Measurements from ENCODE around the gene CLEC16A.

Gene CLEC16A

DNA sequence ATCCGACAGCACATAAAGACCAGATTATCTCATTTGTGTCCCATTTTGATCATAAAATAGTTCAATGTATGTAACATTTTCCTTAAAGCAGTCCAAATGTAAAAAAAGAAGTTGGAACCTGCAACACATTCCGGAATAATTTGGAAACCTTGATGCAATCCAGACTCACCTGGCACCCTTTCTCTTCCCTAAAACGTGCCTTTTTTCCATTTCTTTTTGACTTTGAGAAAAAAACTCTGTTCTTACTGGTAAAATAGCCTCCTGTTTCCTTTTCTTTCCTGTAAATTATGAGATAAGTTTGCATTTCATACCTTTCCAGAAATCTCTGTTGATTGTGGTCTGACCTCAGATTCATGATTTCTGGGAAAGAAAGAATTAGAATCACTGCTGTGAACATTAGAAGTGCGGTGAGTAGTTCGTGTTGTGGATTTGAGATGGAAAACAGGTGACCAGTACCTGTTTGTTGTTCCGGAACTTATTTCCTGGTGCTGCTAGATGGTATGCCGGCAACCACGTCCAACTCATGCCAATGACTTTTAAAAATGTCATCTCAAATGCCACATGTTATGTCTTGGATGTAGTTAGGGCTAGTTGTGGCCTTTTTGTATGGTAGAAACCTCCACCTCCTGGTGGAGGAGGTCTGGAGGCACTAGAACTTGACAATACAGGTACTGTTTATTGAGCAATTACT lies 203.5 kb downstream of the CLEC16A start:
- in situ Hi-C loops (cut with MboI; ENCODE audit: low pct_unique_long_range_greater_than_20kb, low sequenced_read_pairs) = no loop called here

DNA sequence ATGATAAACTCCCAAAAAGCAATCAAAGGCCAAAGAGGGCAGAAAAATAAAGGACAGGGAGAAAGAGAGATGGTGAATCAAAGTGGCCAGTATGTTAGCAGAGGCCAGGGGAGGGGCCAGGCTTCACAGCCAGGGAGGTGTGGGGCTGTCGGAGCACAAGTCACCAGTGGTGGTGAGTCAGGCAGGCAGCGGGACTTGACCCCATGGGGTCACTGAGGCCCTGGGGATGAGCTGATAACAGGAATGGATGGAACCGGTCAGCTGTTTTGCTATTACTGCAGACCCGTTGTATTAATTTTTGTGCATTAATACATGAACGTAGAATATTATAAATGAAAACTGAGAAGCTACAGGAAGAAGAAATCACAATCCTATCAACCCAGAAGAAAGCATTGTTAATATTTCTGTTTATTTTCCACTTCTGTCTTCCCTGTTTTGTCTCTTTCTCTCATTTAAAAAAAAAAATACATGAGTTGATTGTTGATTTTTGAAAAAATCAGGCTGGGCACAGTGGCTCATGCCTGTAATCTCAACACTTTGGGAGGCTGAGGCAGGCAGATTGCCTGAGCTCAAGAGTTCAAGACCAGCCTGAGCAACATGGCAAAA lies 204.8 kb downstream of the CLEC16A start:
- DNase-seq = no peak
- in situ Hi-C loops (cut with MboI; ENCODE audit: low pct_unique_long_range_greater_than_20kb, low sequenced_read_pairs) = no loop called here

More for the DNA sequence above, 203.5 kb downstream of the CLEC16A start:
- no peak for DNase-seq

- no peak for DNase-seq
- in situ Hi-C loops (cut with MboI; ENCODE audit: low pct_unique_long_range_greater_than_20kb, low sequenced_read_pairs) = no loop called here
Measured at GRCh38 chr16:11150190-11150589, 205.8 kb downstream of the CLEC16A start.

GRCh38 chr16:11151156-11151884 lies 207.0 kb downstream of the CLEC16A start:
- in situ Hi-C loops (cut with MboI; ENCODE audit: low pct_unique_long_range_greater_than_20kb, low sequenced_read_pairs) = no loop called here
- no peak for DNase-seq

DNA sequence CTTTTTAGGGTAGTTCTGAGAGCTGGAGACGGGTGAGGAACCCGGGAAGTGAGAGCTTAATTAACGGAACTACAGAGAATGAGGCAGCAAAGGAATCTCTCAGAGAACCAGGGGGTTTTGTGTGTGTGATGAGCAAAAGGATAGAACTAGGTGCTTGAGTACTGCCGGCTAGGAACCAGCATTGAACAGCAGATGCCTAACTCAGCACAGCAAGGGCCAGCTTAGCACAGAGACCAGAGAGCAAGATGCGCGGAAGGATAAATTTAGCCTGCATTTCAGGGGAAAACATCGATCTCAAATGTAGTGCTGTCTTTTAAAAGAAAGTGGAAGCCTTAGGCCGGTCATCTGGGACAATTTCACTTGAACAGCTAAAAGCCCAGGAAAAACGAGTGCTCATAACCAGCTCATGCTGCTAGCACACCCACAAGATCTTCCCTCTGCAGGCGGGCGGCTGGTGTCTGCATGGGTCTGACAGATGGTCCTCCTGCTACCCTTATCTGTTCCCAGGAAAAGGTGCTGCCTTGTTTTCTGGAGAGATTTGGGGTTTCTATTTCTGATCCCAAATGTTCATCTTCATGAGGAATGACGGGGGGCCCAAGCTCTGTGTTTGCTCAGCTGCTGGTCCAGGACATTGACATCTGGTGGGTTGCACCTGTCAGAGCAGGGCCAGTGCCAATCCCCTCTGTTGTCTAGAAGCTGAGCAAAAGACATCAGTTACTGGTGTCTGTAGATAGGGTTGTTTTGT lies 207.7 kb downstream of the CLEC16A start:
- in situ Hi-C loops (cut with MboI; ENCODE audit: low pct_unique_long_range_greater_than_20kb, low sequenced_read_pairs) = no loop called here
- no peak for DNase-seq

DNA sequence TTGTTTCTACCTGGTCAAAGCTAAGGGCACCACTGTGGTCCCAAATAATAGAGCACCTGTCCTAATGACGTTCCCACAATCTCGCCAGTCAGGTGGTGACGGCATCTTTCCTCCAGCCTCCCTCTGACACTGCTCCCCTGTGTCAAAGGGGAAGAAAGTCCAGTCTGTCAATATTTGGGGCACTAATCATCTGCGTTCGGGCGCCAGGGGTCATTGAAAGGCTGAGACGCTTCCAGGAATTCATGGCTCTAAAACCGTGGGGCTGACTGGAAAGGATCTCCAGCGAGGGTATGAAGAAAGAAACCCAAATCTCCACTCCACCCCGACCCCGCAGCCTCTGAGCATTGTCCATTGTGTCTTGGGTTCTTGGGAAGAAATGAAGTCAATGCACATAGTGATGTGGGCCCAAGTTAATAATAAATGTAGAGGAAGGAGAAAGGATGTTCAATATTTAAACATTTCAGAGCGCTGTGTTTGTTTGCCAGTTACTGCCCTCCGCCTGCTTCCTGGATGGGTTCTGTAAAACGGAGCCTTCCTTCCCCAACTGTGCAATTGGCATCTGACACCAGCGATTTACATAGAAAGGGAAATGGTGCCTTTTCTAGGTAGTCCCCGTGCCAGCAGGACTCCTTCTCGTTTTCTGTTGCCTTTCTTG lies 208.4 kb downstream of the CLEC16A start:
- in situ Hi-C loops (cut with MboI; ENCODE audit: low pct_unique_long_range_greater_than_20kb, low sequenced_read_pairs) = no loop called here
- peak; percentile 77 for DNase-seq

- DNase-seq = no peak
Measured at GRCh38 chr16:11155284-11155806, 211.0 kb downstream of the CLEC16A start.

GRCh38 chr16:11156401-11156800 lies 212.0 kb downstream of the CLEC16A start:
- DNase-seq = no peak
- in situ Hi-C loops (cut with MboI; ENCODE audit: low pct_unique_long_range_greater_than_20kb, low sequenced_read_pairs) = no loop called here

More at GRCh38 chr16:11155284-11155806, 211.0 kb downstream of the CLEC16A start:
- in situ Hi-C loops (cut with MboI; ENCODE audit: low pct_unique_long_range_greater_than_20kb, low sequenced_read_pairs) = no loop called here

- in situ Hi-C loops (cut with MboI; ENCODE audit: low pct_unique_long_range_greater_than_20kb, low sequenced_read_pairs) = no loop called here
- DNase-seq = no peak
Measured at GRCh38 chr16:11157143-11157542, 212.8 kb downstream of the CLEC16A start.

DNA sequence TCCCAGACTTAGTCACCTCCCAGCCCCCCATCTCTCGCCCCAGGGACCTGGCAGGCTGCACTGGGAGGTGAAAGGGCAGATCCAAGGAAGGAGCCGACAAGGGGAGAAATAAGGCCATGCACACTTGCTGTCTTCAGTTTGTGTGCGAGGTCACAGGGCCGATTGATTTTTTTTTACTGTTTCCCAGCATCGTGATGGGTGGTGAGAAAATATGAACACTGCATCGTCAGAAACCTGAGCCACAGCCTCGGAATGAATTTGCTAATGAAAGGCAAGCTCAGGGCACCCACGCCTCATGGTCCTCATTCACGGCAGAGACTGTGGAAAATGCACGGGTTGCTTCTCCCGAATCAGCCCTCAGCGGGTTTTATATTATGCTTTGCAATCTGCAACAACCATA lies 213.7 kb downstream of the CLEC16A start:
- in situ Hi-C loops (cut with MboI; ENCODE audit: low pct_unique_long_range_greater_than_20kb, low sequenced_read_pairs) = no loop called here
- DNase-seq = no peak

DNA sequence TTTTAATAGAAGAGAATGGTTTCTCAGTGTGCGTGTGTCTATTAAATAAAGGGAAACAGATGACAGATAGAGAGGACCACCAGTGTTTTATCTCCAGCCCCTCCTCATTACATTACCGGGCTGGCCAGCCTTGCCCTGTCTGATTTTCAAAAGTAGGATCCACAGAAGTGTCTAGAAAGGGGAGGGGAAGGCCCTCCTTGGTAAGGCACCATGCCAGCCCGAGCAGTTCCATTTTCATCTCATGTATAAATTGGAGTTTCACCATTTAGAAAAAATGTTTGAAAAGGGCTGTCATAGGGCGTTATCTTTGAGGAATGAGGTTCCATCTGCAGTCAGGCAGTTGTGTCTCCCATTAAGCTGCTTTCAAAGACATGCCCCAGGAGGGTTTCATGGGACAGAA lies 214.9 kb downstream of the CLEC16A start:
- DNase-seq = no peak
- in situ Hi-C loops (cut with MboI; ENCODE audit: low pct_unique_long_range_greater_than_20kb, low sequenced_read_pairs) = no loop called here

- in situ Hi-C loops (cut with MboI; ENCODE audit: low pct_unique_long_range_greater_than_20kb, low sequenced_read_pairs) = no loop called here
- peak; percentile 27 for DNase-seq
Measured at GRCh38 chr16:11160676-11161115, 216.3 kb downstream of the CLEC16A start.

DNA sequence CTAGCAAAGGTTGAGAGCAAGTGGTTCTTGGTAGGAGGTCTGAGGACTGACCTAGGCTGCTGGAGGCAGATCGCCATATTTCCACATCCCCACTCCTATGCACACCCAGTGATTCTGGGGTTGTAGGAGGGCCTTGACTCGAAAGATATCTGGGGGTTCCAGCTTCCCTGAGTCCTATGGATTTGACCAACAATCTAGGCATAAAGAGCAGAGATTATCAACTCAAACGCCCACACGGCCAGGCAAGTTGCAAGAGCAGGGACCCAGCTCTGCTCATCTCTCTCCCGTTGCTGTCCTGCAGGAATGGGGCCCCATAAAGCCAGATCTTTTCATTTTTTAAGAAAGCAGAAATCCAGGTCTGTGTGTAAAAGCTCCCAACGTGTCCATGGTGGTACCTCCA lies 217.1 kb downstream of the CLEC16A start:
- DNase-seq = no peak
- in situ Hi-C loops (cut with MboI; ENCODE audit: low pct_unique_long_range_greater_than_20kb, low sequenced_read_pairs) = no loop called here

DNA sequence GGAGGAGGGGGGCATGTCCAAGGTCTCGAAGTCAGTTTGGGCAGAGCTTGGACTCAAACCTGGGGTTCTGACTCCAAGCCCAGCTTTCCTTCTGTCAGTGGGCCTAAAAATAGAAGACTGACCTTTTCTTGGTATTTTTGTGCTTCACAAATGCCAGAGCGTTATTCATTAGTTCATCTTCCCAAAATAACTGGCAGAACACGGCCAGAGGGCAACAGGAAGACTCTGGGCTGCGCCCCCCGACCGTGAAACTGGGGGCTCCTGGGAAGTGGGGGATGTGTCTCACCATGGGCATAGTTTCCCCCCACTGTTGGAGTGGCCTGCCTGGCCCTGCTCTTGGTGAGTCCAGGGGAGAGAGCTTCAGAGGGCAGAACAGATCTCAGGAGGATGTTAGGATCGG lies 217.6 kb downstream of the CLEC16A start:
- DNase-seq = no peak
- in situ Hi-C loops (cut with MboI; ENCODE audit: low pct_unique_long_range_greater_than_20kb, low sequenced_read_pairs) = no loop called here

DNA sequence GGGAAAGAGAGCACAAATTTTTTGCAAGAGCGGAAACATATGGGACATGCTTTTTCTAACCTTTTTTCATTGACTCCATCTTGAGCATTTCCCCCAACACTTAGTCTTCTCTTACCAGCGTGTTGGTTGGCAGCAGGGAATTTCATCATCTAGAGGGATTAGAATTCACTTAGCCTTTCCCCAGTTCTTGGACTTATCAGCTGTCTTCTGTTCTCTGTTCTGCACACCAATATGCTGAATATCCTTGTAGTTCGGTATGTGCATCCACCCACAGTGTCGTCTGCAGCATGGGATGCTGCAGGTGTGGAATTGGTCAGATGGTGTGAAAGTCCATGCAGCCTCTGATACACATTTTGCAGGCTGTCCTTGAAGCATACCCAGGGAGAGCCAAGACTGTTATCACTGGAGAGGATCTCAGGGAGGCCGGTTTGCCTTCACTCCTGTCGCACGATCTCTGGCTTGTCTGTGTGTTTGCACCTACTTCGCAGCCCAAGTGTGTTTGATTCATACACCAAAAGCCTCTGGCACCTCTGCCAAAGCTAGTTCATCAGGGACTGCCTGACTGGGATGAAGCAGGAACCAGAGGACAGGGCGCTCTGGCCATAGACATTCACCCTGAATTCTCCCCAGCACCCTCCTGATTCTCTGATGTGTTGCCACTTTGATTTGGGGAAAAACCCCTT lies 218.4 kb downstream of the CLEC16A start:
- no peak for DNase-seq

GRCh38 chr16:11163761-11164261 lies 219.4 kb downstream of the CLEC16A start:
- in situ Hi-C loops (cut with MboI; ENCODE audit: low pct_unique_long_range_greater_than_20kb, low sequenced_read_pairs) = no loop called here
- no peak for DNase-seq

More for the DNA sequence above, 218.4 kb downstream of the CLEC16A start:
- in situ Hi-C loops (cut with MboI; ENCODE audit: low pct_unique_long_range_greater_than_20kb, low sequenced_read_pairs) = no loop called here

DNA sequence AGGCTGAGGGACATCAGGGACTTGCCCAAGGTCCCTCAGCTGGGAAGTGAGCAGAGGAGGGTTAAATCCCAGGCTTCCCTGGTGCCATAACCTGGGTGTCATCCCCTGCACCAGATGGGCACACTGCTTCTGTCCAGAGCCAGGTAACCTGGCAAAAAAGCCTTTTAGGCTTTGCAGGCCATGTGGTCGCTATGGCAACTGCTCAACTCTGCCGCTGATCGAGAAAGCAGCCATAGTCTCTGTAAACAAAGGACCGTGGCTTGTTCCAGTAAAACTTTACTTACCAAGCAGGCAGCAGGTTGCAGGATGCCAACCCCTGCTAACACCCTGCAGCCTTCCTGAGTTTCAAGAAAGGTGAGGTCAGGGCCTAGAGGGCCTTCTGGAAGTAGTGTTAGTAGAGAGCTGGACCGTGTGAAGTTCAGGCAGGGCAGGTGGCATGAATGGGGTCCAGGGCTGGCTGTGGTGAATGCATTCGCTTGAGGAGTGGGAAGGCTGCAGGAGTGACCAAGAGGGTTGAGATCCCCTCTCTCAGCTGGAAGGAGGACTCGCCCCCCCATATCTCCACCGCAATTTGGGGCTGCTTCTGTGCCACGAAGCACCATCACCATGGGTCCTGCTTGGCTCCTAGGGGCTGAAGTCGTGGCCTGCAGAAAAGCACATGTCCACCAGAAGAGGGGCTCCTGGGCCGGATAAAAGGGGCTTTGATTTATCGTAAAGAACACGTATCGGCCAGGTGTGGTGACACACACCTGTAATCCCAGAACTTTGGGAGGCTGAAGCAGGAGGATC lies 220.3 kb downstream of the CLEC16A start:
- in situ Hi-C loops (cut with MboI; ENCODE audit: low pct_unique_long_range_greater_than_20kb, low sequenced_read_pairs) = no loop called here
- no peak for DNase-seq

Data from KBM-7 (cell line).